Panc1 (cell line): ENCODE measurements around the gene NR0B2. TPM values are rescaled to one million over a fixed set of nuclear protein-coding genes. Genes with fewer than 3 reads are reported as not detected.
A peak's percentile ranks its signal among the peaks of the same experiment; 100 is the strongest.

ENCODE experiments used
- ATAC-seq: fragments of 200-7000 bp; cut with Tn5 transposase; 2 replicates; pipeline ENCODE4 v1.9.1; 2020; ENCODE audit warnings: mild to moderate bottlenecking, moderate library complexity
- BruUV-seq: library from RNA; stranded (reverse); fragments of 400-500 nt; replicated peaks from 2 replicates; lab custom pipeline; 2021; lab: Mats Ljungman, UMichigan
- CTCF ChIA-PET: fragments of 300-600 bp; sonication (Branson Sonifier 250); formaldehyde crosslinking; loops from one replicate; lab custom pipeline; 2022; ENCODE audit warnings: antibody characterized with exemption; lab: Charles Lee
- POLR2A ChIA-PET: fragments of 300-600 bp; sonication (Branson Sonifier 250); formaldehyde crosslinking; loops from one replicate; lab custom pipeline; 2022; ENCODE audit warnings: antibody characterized with exemption; lab: Charles Lee
- DNase-seq: peaks from one replicate; pipeline ENCODE4 v3.0.0-alpha.2; 2010; ENCODE audit warnings: low read depth, low spot score
- H3K27ac ChIP-seq: 2 replicates; pipeline ENCODE4 v1.5.1; 2011; ENCODE audit warnings: mild to moderate bottlenecking, low read length, inconsistent platforms
- H3K27me3 ChIP-seq: fragments of 200-500 bp; sonication (Bioruptor generic); 2 replicates; pipeline ENCODE4 v1.6.0; 2014; ENCODE audit warnings: low read length, inconsistent platforms; ENCODE audit not compliant: control insufficient read depth, insufficient read depth
- H3K36me3 ChIP-seq: fragments of 200-500 bp; sonication (Bioruptor generic); 2 replicates; pipeline ENCODE4 v1.5.1; 2014; ENCODE audit warnings: inconsistent platforms, mild to moderate bottlenecking, low read length, moderate library complexity; ENCODE audit not compliant: control insufficient read depth, insufficient read depth
- H3K4me1 ChIP-seq: 2 replicates; pipeline ENCODE4 v1.5.1; 2011; ENCODE audit warnings: inconsistent platforms, mild to moderate bottlenecking, low read length, moderate library complexity; ENCODE audit not compliant: control insufficient read depth, insufficient read depth
- H3K4me3 ChIP-seq, 2 experiments: 2 replicates each; pipeline ENCODE4 v1.5.1; 2011 to 2012; ENCODE audit warnings: low read depth in 2 of 2, low read length in 2 of 2, mild to moderate bottlenecking in 2 of 2, inconsistent platforms in 1 of 2, moderate library complexity in 1 of 2
- H3K9me3 ChIP-seq: fragments of 200-500 bp; sonication (Bioruptor generic); 2 replicates; pipeline ENCODE4 v1.5.1; 2014; ENCODE audit warnings: low read depth, mild to moderate bottlenecking, inconsistent platforms, low read length, moderate library complexity; ENCODE audit not compliant: control insufficient read depth, insufficient read depth
- POLR2AphosphoS5 ChIP-seq: IDR thresholded peaks from 2 replicates; pipeline ENCODE4 v1.6.1; 2012; ENCODE audit warnings: mild to moderate bottlenecking, low read depth, low read length, moderate library complexity
- SIN3A ChIP-seq: IDR thresholded peaks from 2 replicates; pipeline ENCODE4 v1.6.1; 2012; ENCODE audit warnings: low read depth, mild to moderate bottlenecking, low read length, moderate library complexity, borderline replicate concordance; ENCODE audit not compliant: insufficient read depth
- TCF7L2 ChIP-seq: IDR thresholded peaks from 2 replicates; pipeline ENCODE4 v1.6.1; 2011; ENCODE audit warnings: mild to moderate bottlenecking, low read depth, low read length, inconsistent platforms
- in situ Hi-C: cut with HindIII; loops from 2 replicates; pipeline ENCODE4 v1.10.0; 2016; ENCODE audit warnings: low sequenced_read_pairs, low pct_unique_long_range_greater_than_20kb
- intact Hi-C: fragments of 100-400 bp; cut with micrococcal nuclease; formaldehyde crosslinking; loops from one replicate; pipeline ENCODE4 v1.10.0; 2022; ENCODE audit not compliant: unreplicated experiment
- total RNA-seq: library from RNA; stranded (reverse); gene quantifications from one replicate; pipeline ENCODE4 v1.2.1, GENCODE V29; 2021; ENCODE audit not compliant: unreplicated experiment
- TF ChIP-seq, protein P1 (sequence below): fragments of 450-650 bp; IDR thresholded peaks from 2 replicates; pipeline ENCODE4 v1.5.1; 2017; ENCODE audit warnings: mild to moderate bottlenecking
- TF ChIP-seq, protein P2 (sequence below), 2 experiments: IDR thresholded peaks; 2 replicates each; pipeline ENCODE4 v1.6.1; 2011 to 2012; ENCODE audit warnings: low read depth in 2 of 2, control low read depth in 1 of 2, low read length in 1 of 2, mild to moderate bottlenecking in 1 of 2, moderate library complexity in 1 of 2; ENCODE audit not compliant: insufficient read depth in 1 of 2

Gene NR0B2
- total RNA-seq, 1 experiment from 2014 or later = 5.2 TPM

DNA sequence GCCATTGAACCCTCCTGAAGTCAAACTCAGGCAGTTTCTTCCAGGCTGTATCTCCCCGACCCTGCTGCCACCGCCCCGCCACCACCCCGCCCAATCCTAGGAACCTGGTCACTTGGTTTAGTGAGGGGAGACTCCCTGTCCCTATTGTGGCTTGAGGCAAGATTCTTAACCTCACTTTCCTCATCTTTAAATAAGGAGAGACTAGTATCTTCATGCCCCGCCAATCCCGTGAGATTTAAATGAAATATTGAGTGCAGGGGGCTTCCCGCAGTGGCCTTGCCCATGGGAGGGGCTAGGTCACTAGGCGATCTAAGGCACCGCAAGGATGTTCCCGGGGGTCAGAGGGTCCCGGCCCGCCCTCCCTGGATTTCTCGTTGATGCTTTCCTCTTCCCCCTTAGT lies 45.5 kb upstream of the NR0B2 start:
- in situ Hi-C loops = no loop called here
- peak overlapping the region; percentile 52 to 62; a peak in 3 of 4 replicates for H3K4me3 ChIP-seq
- no peaks in the 10 kb centered on the region; the same call in 1 of the 2 replicates for H3K36me3 ChIP-seq
- H3K9me3 ChIP-seq = peaks cover 6% of the 10 kb centered on the region; the same call in 1 of the 2 replicates
- CTCF ChIA-PET = no interaction called here
- POLR2A ChIA-PET = no interaction called here
- no peak overlapping the region; the same call in 1 of the 2 replicates for H3K27ac ChIP-seq
- H3K4me1 ChIP-seq = peaks cover 14% of the 10 kb centered on the region
- ATAC-seq (no peak), DNase-seq (no peak)
- intact Hi-C loops = no loop called here
- TF ChIP-seq SIN3A (no peak), TCF7L2 (no peak), POLR2AphosphoS5 (no peak)
- TF ChIP-seq, protein P1, sequence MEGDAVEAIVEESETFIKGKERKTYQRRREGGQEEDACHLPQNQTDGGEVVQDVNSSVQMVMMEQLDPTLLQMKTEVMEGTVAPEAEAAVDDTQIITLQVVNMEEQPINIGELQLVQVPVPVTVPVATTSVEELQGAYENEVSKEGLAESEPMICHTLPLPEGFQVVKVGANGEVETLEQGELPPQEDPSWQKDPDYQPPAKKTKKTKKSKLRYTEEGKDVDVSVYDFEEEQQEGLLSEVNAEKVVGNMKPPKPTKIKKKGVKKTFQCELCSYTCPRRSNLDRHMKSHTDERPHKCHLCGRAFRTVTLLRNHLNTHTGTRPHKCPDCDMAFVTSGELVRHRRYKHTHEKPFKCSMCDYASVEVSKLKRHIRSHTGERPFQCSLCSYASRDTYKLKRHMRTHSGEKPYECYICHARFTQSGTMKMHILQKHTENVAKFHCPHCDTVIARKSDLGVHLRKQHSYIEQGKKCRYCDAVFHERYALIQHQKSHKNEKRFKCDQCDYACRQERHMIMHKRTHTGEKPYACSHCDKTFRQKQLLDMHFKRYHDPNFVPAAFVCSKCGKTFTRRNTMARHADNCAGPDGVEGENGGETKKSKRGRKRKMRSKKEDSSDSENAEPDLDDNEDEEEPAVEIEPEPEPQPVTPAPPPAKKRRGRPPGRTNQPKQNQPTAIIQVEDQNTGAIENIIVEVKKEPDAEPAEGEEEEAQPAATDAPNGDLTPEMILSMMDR = no peak
- TF ChIP-seq, protein P2, sequence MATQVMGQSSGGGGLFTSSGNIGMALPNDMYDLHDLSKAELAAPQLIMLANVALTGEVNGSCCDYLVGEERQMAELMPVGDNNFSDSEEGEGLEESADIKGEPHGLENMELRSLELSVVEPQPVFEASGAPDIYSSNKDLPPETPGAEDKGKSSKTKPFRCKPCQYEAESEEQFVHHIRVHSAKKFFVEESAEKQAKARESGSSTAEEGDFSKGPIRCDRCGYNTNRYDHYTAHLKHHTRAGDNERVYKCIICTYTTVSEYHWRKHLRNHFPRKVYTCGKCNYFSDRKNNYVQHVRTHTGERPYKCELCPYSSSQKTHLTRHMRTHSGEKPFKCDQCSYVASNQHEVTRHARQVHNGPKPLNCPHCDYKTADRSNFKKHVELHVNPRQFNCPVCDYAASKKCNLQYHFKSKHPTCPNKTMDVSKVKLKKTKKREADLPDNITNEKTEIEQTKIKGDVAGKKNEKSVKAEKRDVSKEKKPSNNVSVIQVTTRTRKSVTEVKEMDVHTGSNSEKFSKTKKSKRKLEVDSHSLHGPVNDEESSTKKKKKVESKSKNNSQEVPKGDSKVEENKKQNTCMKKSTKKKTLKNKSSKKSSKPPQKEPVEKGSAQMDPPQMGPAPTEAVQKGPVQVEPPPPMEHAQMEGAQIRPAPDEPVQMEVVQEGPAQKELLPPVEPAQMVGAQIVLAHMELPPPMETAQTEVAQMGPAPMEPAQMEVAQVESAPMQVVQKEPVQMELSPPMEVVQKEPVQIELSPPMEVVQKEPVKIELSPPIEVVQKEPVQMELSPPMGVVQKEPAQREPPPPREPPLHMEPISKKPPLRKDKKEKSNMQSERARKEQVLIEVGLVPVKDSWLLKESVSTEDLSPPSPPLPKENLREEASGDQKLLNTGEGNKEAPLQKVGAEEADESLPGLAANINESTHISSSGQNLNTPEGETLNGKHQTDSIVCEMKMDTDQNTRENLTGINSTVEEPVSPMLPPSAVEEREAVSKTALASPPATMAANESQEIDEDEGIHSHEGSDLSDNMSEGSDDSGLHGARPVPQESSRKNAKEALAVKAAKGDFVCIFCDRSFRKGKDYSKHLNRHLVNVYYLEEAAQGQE (IDR thresholded peaks at IDR 0.05; ENCODE audit: insufficient read depth in 1 of 2, low read depth in 2 of 2, low read length in 1 of 2) = no peak
- no peaks in the 10 kb centered on the region for H3K27me3 ChIP-seq
- BruUV-seq = no TSS peak

DNA sequence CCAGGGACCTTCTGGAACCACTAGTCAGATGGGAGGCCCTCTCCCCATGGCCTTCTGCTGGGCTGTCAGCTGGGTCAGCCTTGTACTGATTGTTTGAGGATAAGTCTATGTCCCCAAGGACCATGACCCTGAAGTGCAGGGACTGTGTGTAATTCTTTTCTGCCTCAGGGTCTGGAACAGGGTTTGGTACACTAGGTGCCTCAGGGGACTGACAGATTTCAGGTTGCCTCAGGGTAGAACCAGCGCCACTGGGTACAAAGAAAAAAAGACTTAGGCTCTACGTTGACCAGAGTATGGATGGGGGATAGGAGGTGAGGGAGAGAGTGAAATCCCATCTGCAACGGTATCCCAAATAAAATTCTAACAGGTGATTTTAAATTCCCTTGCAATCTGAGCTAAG lies 43.5 kb upstream of the NR0B2 start:
- TF ChIP-seq POLR2AphosphoS5 (no peak), TCF7L2 (no peak), SIN3A (no peak)
- TF ChIP-seq, protein P2 (IDR thresholded peaks at IDR 0.05; ENCODE audit: insufficient read depth in 1 of 2, low read depth in 2 of 2, low read length in 1 of 2) = no peak
- TF ChIP-seq, protein P1 = no peak
- ATAC-seq (no peak), DNase-seq (no peak)
- peaks cover 11% of the 10 kb centered on the region for H3K4me1 ChIP-seq
- no peak overlapping the region for H3K27ac ChIP-seq
- POLR2A ChIA-PET = no interaction called here
- H3K36me3 ChIP-seq = no peaks in the 10 kb centered on the region; the same call in 1 of the 2 replicates
- BruUV-seq = no TSS peak
- peaks cover 6% of the 10 kb centered on the region; the same call in 1 of the 2 replicates for H3K9me3 ChIP-seq
- CTCF ChIA-PET = no interaction called here
- intact Hi-C loops = no loop called here
- H3K4me3 ChIP-seq = no peak overlapping the region
- no peaks in the 10 kb centered on the region for H3K27me3 ChIP-seq
- in situ Hi-C loops = no loop called here
